ENCODE data around the gene PITPNM3.

DNA sequence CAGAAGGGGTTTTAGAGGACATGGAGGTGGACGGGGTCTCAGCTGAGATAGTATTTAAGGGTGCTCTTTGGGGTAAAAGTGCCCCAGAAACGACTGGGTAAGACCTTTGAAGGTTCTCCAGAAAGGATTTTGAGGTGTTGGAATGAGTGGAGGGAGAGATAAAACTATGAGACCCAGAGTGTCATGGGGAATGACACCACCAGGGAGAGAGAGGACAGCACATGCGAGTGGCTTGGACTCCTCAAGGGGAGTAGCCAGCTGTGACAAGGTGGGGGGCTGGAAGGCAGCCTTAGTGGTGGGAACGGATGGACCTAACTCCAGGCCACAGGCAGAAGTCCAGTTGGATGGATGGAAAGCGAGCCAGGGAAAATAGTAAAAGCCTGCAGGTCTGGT is 19.2 kb upstream of the PITPNM3 start:
- no peak for TF ChIP-seq POLR2A (IDR thresholded peaks at IDR 0.05; ENCODE audit: low read depth, low read length)
- no peak for TF ChIP-seq POLR2AphosphoS5 (IDR thresholded peaks at IDR 0.05; ENCODE audit: low read depth, low read length)

Data from GM12892 (cell line).